HG02571 (cell line): ENCODE measurements around the gene SMIM45.

Experiments
- ATAC-seq: cut with Tn5 transposase; IDR thresholded peaks from one replicate; pipeline ENCODE4 v1.9.1; 2021; ENCODE audit warnings: mild to moderate bottlenecking, moderate library complexity; ENCODE audit not compliant: unreplicated experiment

Gene SMIM45

DNA sequence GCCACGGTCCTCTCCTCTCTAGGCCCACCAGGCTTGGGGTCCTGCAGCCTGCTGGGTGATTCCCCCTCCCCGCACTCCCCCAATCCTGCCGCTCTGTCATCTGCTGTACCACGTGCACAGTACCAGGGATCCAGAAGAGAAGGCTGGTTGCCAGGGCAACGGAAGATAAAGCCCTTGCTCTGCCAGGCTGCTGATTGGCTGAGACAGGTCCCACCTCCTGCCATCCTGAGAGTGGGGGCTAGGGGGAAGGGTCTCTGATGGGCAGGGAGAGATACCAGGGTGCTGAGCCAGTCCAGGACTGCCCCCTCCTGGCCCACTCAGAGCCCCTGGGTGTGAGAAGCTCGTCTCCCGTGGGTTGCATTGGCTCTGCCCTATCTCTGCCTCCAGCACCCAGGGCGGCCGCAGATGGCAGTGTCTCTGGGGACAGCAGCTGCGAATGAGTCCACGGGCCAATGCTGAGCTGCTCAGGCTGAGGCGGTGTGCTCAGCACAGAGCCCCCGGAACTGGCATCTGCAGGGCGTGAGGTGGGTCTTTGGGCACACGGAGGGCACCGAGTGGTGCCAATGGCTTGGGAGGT, at the start of gene SMIM45:
SMIM45 (plus strand) TSS at position 253 of the 577 bp plus-strand sequence.
- no peak for ATAC-seq

DNA sequence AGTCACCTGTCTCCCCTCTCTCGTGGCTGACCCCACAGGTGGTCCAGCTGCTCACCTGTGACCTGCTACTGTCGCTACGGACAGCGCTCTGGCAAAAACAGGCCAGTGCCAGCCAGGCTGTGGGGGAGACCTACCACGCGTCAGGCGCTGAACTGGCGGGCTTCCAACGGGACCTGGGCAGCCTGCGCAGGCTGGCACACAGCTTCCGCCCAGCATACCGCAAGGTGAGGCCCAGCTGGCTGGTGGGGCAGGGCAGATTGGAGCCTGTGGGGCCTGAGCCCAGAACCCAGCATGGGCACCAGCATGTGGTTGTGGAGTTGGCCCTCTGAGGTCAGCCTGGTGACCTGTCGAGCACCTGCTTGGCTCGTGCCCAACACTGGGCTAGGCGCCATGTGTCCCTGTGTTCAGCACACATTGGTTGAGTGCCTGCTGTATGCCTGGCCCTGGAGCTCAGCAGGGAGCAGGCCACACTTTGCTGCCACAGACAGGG, 49.0 kb upstream of the SMIM45 start:
- no peak for ATAC-seq

DNA sequence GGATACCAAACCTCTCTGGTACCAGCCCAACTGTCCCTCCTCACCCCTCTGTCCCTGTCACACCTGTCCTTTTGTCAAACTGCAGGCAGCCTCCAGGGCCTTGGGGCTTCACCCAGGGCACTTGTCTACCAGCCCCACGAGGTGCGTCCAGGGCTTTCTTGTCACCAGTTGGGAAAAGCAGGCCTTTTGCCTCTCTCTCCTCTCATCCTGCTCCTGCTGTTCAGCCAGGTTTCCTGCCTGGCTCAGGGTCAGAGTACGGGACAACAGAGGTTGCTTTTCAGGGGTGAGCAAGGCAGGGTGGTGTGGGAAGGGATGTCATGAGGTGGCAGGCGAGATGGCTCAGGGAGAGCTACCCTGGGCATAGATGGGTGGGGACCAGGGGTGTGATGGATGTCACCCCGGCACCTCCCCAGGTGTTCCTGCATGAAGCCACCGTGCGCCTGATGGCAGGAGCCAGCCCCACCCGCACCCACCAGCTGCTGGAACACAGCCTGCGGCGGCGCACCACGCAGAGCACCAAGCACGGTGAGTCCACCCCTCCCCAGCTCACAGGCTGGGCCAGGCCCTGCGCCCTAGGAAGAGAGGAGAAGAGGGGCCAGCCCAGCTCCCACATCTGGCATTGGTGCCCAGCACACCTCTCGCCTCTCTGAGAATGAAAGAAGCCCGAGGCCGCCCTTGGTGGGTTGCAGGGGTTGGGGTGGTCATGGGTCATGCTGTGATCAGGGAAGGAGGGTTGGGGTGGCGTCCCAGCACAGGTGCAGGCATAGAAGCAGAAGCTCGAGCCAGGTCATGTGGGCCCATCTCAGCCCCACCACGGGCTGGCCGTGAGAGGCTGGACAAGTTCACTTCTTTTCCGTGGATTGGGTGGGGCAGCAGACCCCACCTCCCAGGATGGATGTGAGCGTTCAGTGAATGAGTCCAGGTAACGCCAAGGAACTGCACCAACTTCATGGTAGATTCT, 47.2 kb upstream of the SMIM45 start:
- no peak for ATAC-seq

DNA sequence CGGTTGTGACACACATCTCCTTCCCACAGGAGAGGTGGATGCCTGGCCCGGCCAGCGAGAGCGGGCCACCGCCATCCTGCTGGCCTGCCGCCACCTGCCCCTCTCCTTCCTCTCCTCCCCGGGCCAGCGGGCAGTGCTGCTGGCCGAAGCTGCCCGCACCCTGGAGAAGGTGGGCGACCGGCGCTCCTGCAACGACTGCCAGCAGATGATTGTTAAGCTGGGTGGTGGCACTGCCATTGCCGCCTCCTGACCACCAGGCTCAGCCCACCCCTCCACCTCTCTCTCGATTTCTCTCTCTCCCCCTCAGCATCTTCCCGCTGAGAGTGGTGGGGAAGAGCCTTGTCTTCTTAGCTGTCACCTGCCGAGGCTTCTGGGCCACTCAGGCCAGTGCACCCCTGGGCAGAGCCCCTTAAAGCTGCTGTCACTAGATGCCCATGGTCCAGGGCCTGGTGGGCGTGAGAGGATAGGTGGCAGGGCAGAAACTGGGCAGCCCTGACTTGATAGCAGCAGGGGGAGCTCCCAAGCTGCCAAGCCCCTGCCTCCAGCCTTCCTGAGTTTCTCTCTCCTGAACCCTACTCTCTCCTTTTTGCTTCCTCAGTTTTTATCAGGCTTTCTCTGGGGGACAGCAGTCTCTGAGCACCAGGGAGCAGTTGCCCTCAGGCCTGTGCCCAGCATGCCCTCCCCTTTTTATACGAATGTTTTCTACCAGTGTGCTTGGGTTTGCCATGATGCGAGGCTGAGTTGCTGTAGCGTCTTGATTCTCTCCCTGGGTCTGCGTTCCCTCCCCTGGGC, 46.3 kb upstream of the SMIM45 start:
- ATAC-seq: no peak

DNA sequence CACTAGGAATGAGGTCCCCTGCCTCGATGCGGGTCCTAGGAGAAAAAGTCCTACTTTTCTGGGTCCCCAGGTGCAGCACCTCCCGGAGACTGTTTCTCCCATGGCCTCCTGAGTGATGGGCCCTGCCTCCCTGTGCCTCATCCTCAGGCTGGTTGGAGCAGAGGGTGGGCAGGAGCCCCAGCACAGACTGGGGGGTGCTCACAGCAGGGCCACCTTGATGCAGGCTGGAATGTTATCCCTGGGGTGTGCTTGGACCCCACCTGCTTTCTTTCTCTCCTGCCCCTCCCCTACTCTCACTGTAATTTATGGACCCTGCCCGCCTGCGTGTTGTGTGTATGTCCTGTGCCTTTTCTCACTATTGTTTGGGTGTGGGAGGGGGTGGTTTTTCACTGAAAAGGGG, 45.1 kb upstream of the SMIM45 start:
- no peak for ATAC-seq

DNA sequence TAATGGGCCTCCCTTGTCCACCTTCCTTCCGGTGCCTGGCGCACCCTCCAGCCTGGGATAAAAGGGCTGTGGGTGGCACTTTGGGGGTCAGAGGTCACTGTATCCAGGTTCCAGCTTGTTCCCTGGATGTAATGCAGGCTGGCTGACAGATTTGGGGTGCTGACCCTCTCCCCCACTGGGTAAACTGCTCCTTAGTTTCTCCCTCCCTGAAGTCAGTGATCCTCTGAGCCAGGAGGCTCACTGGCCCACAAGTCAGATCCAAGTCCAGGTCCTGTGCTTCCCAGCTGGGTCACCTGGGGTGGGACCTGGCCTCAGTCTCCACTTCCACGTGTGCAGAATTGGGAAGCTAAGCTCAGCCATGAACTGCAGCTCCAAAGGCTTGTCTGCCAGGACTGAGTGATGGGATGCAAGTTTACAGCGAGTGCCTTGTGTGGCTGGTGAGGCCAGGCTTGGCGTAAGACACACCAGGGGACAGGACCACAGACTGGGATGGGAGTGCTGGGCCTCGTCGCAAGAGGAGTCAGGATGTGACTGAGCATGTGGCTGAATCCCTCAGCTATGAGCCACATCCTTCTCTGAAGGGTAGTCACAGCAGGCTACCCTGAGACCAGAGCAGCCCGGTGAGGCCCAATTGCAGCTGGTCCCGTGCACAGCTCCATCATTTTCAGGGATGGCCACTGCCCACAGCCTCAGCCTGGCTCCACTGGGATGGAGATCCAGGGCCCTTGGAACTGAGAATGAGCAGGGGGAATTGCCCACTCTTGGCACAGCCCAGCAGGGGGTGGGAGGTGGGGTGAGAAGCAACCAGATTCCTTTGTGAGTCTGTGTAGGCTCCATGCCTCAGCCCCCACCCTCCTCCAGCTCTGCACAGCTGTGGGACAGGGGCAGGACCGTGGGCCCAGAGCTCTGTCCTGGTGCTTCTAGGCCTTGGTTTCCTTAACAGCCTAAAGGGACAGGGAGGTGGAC, 44.2 kb upstream of the SMIM45 start:
- ATAC-seq: no peak

DNA sequence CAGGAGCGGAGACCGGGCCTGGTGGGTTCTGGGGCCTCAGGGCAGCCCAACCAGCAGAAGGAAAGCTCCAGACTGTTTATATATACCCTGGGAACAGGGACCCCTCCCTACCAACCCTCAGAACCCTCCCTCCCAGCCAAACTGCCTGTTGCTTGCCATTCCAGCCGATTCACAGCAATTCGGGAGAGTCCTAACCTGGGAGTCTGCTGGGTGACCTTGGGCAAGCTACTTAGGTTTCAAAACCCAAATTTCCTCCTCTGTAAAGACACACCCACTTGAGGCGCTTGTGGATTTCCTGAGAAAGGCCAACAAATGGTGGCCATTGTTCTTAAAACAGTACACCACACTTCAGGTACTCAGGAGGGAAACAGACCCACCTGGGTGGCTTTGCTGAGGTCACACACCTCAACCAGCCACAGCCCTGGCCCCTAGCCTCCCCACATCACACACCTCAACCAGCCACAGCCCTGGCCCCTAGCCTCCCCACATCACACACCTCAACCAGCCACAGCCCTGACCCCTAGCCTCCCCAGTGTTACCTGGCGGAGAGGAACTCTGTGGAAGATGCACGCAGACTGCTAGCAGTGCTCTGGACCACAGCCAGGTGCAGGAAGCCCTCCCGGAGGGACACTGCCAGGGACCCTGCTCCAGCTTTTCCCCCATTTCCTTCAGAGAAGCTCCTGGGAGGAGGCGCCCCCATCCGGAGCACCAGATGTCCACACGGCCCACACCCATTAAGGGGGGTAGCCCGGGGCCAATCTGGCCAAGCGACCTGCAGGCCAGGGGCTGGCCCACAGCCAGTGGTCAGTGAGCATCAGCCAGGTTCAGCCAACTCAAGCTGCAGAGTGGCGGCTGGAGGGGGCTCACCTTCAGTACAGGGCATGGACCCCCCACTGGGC, 43.3 kb upstream of the SMIM45 start:
- no peak for ATAC-seq

DNA sequence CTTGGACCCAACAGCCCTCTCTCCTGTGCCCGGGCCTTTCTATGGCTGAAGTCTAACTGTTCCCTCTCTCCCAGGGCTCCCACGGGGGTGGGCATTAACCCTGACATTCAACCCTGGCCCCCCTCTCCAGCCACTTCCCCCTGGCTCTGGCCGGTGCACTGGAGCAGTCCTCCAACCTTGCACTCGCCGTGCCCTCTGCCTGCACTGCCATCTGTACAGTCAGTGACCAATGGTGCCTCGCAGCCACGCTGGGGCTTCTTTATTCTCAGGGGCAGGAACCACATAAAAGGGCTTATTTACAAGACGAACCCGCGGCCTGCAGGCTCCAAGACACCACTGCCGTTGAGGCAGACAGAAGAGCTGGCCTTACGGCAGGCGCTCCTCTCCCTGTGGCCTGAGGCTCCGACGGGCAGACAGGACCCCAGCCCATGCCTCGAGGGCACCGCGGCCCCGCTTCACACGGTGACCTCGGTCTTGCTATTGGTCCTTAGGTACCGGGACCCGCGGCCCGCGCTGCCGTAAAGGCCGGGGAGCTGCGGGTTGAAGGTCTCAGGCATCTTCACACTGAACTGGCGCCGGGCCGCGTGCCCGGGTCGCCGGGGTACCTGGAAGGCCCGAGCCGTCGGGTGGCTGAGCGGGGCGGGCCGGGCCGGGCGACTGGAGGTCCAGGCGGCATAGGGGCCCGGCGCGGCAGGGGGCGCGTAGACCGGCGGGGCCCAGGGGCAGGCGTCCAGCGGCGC, 42.5 kb upstream of the SMIM45 start:
- ATAC-seq: no peak

DNA sequence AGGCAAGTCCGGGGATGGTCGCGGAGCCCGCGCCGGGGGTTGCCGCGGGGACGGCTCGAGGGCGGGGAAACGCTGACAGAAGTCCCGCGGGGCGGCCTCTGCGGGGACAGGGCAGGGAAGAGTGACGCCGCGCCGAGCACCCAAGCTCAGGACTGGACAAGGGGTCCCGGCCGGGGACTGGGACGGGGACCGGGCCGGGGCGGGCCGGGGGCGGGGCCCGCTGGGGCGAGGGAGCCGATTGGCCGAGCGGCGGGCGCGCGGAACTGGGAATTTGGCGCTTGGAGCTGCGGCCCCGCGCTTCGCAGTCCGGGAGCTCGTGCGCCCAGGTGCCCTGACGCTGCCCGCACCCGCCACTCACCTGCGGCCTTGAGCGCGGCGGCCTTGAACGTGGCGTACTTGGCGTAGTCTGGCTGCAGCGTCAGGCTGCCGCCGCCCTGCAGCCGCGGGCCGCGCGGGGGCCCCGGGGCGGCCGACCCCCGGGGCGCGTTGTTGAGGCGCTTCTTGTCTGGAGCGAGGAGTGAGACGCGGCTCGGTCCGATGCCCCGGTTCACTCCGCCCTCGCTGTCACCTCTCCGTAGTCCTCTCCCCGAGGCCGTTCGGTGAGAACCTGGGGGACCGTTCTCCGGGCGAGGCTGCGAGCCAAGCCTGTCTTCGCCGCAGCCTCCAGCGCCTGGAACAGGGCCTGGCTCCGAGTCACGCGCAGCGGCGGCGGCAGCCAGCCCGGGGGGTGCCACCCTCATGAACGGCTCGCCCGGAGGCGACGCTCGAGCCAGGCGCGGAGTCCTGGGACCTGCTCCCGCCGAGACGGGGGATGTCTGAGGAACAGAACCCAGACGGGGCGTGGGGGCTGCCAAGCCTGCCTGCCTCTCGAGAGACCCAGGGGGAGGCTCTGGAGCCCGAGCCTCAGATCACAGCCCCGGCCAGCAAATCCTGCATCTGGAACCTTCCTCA, 41.6 kb upstream of the SMIM45 start:
- ATAC-seq: no peak

DNA sequence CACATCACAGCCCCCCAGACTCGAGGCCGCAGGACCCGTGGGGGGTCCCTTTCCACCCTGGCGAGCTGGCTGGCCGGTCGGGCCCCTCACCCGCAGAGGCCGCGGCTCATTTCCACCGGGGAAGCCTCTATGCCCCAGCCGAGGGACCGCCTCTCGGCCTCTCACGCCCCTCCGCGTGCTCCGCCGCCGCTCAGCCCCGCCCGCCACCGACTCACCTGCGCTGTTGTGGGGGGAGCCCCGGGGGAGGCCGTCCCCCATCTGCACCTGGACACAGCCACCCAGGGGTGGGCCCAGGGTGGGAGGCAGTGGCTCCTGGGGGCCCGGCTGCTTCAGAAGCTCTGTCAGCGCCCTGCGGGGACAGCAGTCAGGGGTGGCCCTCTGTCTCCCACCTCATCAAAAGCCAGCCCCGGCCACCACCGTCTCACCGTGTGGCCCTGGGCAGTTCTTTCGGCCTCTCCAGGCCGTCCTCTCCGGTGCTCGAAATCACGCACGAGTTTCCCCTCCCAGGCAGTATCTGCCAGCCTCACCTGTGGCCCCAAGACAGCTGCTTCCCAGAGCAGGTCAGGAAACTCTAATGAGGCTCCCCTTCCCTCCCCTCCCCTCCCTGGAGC, 40.8 kb upstream of the SMIM45 start:
- ATAC-seq: no peak

DNA sequence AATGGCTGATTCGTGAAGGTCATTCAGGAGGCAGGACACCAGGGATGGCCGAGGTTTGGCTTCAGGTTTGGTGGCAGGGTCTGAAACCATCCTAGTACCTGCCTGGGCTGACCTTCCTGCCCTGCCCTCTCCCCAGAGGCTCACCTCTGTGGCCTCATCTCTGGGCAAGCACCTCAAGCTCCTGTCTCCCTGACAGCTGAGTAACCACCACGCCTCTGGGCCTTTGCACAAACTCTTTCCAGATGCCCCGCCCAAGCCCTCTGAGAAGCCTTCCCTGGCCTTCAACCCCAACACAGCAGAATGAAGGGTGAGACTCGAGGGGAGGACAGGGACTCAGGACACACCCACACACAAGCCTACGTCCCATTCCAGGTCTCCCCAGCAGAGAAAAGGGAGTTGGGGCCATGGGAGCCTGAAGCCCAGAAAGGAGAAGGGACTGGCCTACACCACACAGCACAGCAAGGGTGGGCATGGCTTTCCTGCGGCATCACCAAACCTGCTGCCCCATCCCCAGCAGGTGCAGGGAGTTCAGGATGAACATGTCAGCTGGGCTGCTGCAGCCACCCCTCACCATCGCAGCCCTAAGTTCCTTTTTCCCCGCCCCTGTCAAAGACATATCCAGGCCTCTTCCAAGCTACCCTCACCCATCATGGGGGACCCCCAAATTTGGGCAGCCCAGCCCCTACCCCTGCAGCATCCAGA, 39.5 kb upstream of the SMIM45 start:
- ATAC-seq: no peak

DNA sequence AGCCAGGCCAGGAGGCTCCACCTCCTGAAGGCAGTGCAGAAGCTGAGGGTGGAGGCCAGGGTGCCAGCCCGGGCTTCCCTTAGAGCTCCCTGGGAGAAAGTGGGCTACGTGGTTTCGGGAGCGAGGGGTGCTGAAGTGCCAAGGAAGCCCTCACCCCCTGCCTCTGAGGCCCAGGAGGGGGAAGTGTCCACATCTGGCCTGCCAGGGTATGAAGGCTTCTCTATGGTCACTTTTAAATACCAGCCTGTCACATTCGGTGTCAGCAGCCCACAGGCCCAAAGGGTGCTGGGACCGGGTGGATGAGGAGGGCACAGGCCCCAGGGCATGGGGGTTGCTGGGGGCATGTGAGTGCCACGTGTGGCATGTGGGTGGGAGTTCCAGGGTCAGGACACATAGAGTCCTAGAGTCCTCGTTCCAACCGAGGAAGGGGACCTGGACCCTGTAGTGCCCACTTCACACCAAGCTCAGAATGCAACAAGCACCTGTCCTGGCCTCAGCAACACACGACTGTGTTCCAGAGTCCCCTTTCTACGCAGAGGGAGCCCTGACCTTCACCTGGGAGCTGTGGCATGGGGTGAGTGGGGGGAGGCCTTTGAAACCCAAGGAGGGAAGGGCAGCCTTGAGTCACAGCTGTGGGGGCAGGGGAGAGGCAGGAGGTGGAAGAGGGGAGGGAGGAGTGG, 38.8 kb upstream of the SMIM45 start:
- no peak for ATAC-seq

DNA sequence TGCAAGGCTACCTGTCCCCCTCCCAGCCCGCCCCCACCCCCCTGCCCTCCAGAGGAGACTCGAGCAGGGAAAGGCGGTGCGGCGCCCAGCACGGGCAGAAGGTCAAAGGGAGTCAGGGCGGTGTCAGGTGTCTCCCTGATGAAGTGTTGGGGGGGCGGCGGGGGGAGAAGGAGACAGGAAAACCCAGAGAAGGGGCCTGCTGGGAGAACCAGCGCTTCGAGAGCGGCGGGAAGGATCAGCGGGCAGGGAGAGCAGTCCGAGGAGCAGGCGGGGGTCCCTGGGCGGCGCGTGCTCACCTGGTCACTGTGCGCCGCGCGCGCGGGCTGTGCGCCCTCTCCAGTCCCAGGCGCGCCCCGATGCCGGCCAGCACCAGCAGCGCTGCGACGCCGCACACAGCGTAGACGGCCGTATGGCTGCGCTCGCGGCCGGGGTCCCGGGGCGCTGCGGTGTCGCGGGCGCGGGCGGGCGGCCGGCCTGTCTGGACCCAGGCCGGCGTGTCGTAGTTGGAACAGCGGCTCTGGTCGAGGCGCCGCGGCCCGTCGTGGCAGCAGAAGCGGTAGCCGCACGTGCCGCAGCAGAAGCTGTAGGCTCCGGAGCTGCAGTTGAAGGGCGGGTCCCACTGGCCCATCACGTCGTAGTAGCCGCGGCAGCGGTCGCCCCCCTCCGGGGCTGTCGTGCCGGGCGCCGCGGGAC, 38.0 kb upstream of the SMIM45 start:
- ATAC-seq: no peak

DNA sequence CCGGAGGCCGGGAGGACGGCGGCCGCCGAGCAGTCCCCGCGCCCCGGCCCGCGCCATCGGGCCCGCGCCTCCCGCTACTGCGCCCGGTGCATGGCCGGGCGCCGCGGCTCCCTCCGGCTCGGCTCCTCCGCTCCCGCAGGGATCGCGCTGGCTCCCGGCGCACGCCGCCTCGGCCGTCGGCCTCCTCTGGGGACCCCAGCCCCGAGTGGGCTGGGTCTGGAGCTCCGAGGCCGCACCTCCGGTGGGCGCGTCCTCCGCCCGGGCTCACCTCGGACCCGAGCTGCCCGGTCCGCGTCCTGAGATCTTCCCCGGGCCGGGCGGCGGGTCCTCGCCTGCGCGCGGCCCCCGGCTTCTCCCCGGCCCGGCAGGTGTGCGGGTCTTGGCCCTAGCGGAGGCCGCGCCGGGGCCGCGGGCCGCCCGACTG, 37.3 kb upstream of the SMIM45 start:
- ATAC-seq: no peak
